H9 (cell line): ENCODE data around the gene CORIN. TPM values are rescaled to one million over a fixed set of nuclear protein-coding genes. Genes with fewer than 3 reads are reported as not detected.

Experiments used
- DNase-seq: peaks from one replicate; pipeline ENCODE4 v3.0.0-alpha.2; 2017
- H2AFZ ChIP-seq: one replicate; pipeline ENCODE4 v1.6.1; 2013; ENCODE audit warnings: mild to moderate bottlenecking, low read length, control low read depth, moderate library complexity
- H2AK5ac ChIP-seq: 2 replicates; pipeline ENCODE4 v1.6.1; 2013; ENCODE audit warnings: low read length, control low read depth, mixed read lengths; ENCODE audit not compliant: insufficient read length
- H2BK120ac ChIP-seq: one replicate; pipeline ENCODE4 v1.6.1; 2013; ENCODE audit warnings: low read depth, mild to moderate bottlenecking, low read length, control low read depth, inconsistent platforms; ENCODE audit not compliant: poor library complexity, severe bottlenecking
- H2BK12ac ChIP-seq: 2 replicates; pipeline ENCODE4 v1.6.1; 2013; ENCODE audit warnings: low read length, control low read depth, mixed read lengths, low read depth; ENCODE audit not compliant: insufficient read length
- H2BK15ac ChIP-seq: 2 replicates; pipeline ENCODE4 v1.6.1; 2013; ENCODE audit warnings: low read depth, low read length, control low read depth
- H2BK20ac ChIP-seq: one replicate; pipeline ENCODE4 v1.6.1; 2013; ENCODE audit warnings: low read depth, mild to moderate bottlenecking, low read length, control low read depth, inconsistent platforms; ENCODE audit not compliant: poor library complexity, severe bottlenecking
- H2BK5ac ChIP-seq: 2 replicates; pipeline ENCODE4 v1.6.1; 2013; ENCODE audit warnings: low read length, control low read depth, mixed read lengths; ENCODE audit not compliant: insufficient read length
- H3K14ac ChIP-seq: 2 replicates; pipeline ENCODE4 v1.6.1; 2013; ENCODE audit warnings: low read length, control low read depth; ENCODE audit not compliant: insufficient read depth
- H3K18ac ChIP-seq: 2 replicates; pipeline ENCODE4 v1.6.1; 2013; ENCODE audit warnings: low read depth, mild to moderate bottlenecking, mixed read lengths, low read length, control low read depth; ENCODE audit not compliant: insufficient read length
- H3K23ac ChIP-seq: 2 replicates; pipeline ENCODE4 v1.6.1; 2013; ENCODE audit warnings: low read length, control low read depth, mixed read lengths, low read depth; ENCODE audit not compliant: insufficient read length
- H3K23me2 ChIP-seq: 2 replicates; pipeline ENCODE4 v1.6.1; 2013; ENCODE audit warnings: low read depth, mild to moderate bottlenecking, mixed read lengths, low read length, control low read depth; ENCODE audit not compliant: insufficient read length, poor library complexity, severe bottlenecking
- H3K27ac ChIP-seq: 2 replicates; pipeline ENCODE4 v1.5.1; 2013; ENCODE audit warnings: low read length, control low read depth, mixed read lengths, low read depth; ENCODE audit not compliant: insufficient read length
- H3K27me3 ChIP-seq: 2 replicates; pipeline ENCODE4 v1.6.1; 2013; ENCODE audit warnings: low read length, control low read depth, inconsistent platforms; ENCODE audit not compliant: insufficient read depth
- H3K4ac ChIP-seq: 2 replicates; pipeline ENCODE4 v1.6.1; 2013; ENCODE audit warnings: low read depth, mild to moderate bottlenecking, control low read depth, inconsistent platforms, low read length, moderate library complexity
- H3K4me1 ChIP-seq: 2 replicates; pipeline ENCODE4 v1.6.1; 2013; ENCODE audit warnings: low read length, control low read depth, inconsistent platforms; ENCODE audit not compliant: insufficient read depth
- H3K4me2 ChIP-seq: 2 replicates; pipeline ENCODE4 v1.6.1; 2013; ENCODE audit warnings: low read length, control low read depth, mixed read lengths; ENCODE audit not compliant: insufficient read length, insufficient read depth
- H3K56ac ChIP-seq: 2 replicates; pipeline ENCODE4 v1.6.1; 2013; ENCODE audit warnings: low read depth, mild to moderate bottlenecking, mixed read lengths, low read length, control low read depth; ENCODE audit not compliant: insufficient read length
- H3K79me1 ChIP-seq: 2 replicates; pipeline ENCODE4 v1.6.1; 2013; ENCODE audit warnings: low read depth, mild to moderate bottlenecking, moderate library complexity, low read length, control low read depth, inconsistent platforms; ENCODE audit not compliant: insufficient read depth, poor library complexity, severe bottlenecking
- H3K79me2 ChIP-seq: 2 replicates; pipeline ENCODE4 v1.6.1; 2013; ENCODE audit warnings: low read length, control low read depth, inconsistent platforms; ENCODE audit not compliant: insufficient read depth
- H3K9ac ChIP-seq: 2 replicates; pipeline ENCODE4 v1.6.1; 2013; ENCODE audit warnings: low read length, control low read depth, mixed read lengths; ENCODE audit not compliant: insufficient read length; ENCODE audit errors: extremely low read depth
- H3K9me3 ChIP-seq: one replicate; pipeline ENCODE4 v1.6.1; 2013; ENCODE audit warnings: low read depth, low read length, inconsistent platforms; ENCODE audit not compliant: control insufficient read depth
- H3T11ph ChIP-seq: one replicate; pipeline ENCODE4 v1.6.1; 2013; ENCODE audit warnings: mild to moderate bottlenecking, low read length, control low read depth, inconsistent platforms
- H4K20me1 ChIP-seq: one replicate; pipeline ENCODE4 v1.6.1; 2013; ENCODE audit not compliant: control insufficient read depth, insufficient read length, insufficient read depth
- H4K5ac ChIP-seq: 2 replicates; pipeline ENCODE4 v1.6.1; 2013; ENCODE audit warnings: low read depth, mild to moderate bottlenecking, mixed read lengths, low read length, control low read depth; ENCODE audit not compliant: insufficient read length
- H4K8ac ChIP-seq: replicated peaks from 2 replicates; pipeline ENCODE4 v1.6.1; 2013; ENCODE audit warnings: low read length, control low read depth, mixed read lengths, low read depth; ENCODE audit not compliant: insufficient read length
- H4K91ac ChIP-seq: 2 replicates; pipeline ENCODE4 v1.6.1; 2013; ENCODE audit warnings: low read depth, mild to moderate bottlenecking, moderate library complexity, mixed read lengths, low read length, control low read depth; ENCODE audit not compliant: insufficient read length
- H3K27ac Mint-ChIP-seq, 3 experiments: 2 replicates in 2 of 3; 3 replicates in 1 of 3; pipeline ENCODE4 v1.8.0; 2020 to 2021; ENCODE audit warnings: mixed read lengths in 3 of 3, mild to moderate bottlenecking in 1 of 3, moderate library complexity in 1 of 3
- H3K27me3 Mint-ChIP-seq: 2 replicates; pipeline ENCODE4 v1.8.0; 2021; ENCODE audit warnings: low read depth, mild to moderate bottlenecking, moderate library complexity, mixed read lengths
- H3K36me3 Mint-ChIP-seq, 3 experiments: 2 replicates in 2 of 3; 3 replicates in 1 of 3; pipeline ENCODE4 v1.8.0; 2020 to 2021; ENCODE audit warnings: low read depth in 3 of 3, mixed read lengths in 3 of 3; ENCODE audit not compliant: insufficient read depth in 1 of 3
- H3K4me1 Mint-ChIP-seq, 2 experiments: 2 replicates each; pipeline ENCODE4 v1.8.0; 2020; ENCODE audit warnings: mixed read lengths in 2 of 2
- H3K4me3 Mint-ChIP-seq, 2 experiments: 2 replicates in 1 of 2; 3 replicates in 1 of 2; pipeline ENCODE4 v1.8.0; 2020 to 2021; ENCODE audit warnings: mild to moderate bottlenecking in 2 of 2, mixed read lengths in 2 of 2, moderate library complexity in 1 of 2
- H3K9me3 Mint-ChIP-seq, 2 experiments: 2 replicates in 1 of 2; 3 replicates in 1 of 2; pipeline ENCODE4 v1.8.0; 2020; ENCODE audit warnings: mild to moderate bottlenecking in 2 of 2, mixed read lengths in 2 of 2, moderate library complexity in 1 of 2
- WGBS: extraction: QIAGEN DNeasy Blood & Tissue Kit; methylation state at CpG from one replicate; pipeline ENCODE4 v1.1.7; 2013; ENCODE audit warnings: missing lambda C conversion rate, low lambda C conversion rate, mixed read lengths; ENCODE audit not compliant: insufficient read length; ENCODE audit errors: extremely low coverage; 5-methylcytosine and 5-hydroxymethylcytosine counted together
- total RNA-seq: library from RNA; stranded (reverse); gene quantifications from 2 replicates; pipeline ENCODE4 v1.2.1, GENCODE V29; 2021
- TF ChIP-seq, protein P1 (sequence below): fragments of 200-600 bp; sonication (generic); conservative IDR thresholded peaks from 3 replicates; pipeline ENCODE4 v1.8.0; 2021; ENCODE audit warnings: antibody characterized with exemption, mild to moderate bottlenecking

The CORIN gene
- total RNA-seq, 1 experiment from 2014 or later, result 0.39 TPM

DNA sequence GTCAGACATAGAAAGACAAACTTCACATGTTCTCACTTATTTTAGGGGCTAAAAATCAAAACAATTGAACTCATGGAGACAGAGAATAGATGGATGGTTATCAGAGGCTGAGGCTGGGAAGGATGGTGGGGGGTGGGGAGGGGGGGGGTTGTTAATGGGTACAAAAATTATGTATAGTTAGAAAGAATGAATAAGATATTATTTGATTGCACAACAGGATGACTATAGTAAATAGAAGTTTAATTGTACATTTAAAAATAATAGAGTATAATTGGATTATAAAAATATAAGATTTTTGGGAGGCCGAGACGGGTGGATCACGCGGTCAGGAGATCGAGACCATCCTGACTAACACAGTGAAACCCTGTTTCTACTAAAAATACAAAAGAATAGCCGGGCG lies 33.3 kb downstream of the CORIN start:
- Histone ChIP-seq H4K91ac (no peak overlapping the region), H3K27me3 (no peaks in the 10 kb centered on the region), H2AFZ (no peak overlapping the region), H3K4ac (no peak overlapping the region), H2BK120ac (no peak overlapping the region), H3K79me2 (no peaks in the 10 kb centered on the region), H3K23ac (no peak overlapping the region), H3K9me3 (no peaks in the 10 kb centered on the region), H3K4me2 (no peak overlapping the region), H3K27ac (no peak overlapping the region), H2BK15ac (no peak overlapping the region), H3K4me1 (no peaks in the 10 kb centered on the region), H4K5ac (no peak overlapping the region), H3K18ac (no peak overlapping the region), H3K23me2 (no peaks in the 10 kb centered on the region), H3K14ac (no peak overlapping the region), H2BK5ac (no peak overlapping the region), H3K56ac (no peak overlapping the region), H4K20me1 (no peaks in the 10 kb centered on the region), H3K79me1 (no peaks in the 10 kb centered on the region), H2AK5ac (no peak overlapping the region), H2BK20ac (no peak overlapping the region), H2BK12ac (no peak overlapping the region), H3K9ac (no peak overlapping the region), H4K8ac (no peak overlapping the region), H3T11ph (no peak overlapping the region)
- no peak overlapping the region for H3K4me3 Mint-ChIP-seq
- no peaks in the 10 kb centered on the region for H3K36me3 Mint-ChIP-seq
- no peak for DNase-seq
- TF ChIP-seq, protein P1, sequence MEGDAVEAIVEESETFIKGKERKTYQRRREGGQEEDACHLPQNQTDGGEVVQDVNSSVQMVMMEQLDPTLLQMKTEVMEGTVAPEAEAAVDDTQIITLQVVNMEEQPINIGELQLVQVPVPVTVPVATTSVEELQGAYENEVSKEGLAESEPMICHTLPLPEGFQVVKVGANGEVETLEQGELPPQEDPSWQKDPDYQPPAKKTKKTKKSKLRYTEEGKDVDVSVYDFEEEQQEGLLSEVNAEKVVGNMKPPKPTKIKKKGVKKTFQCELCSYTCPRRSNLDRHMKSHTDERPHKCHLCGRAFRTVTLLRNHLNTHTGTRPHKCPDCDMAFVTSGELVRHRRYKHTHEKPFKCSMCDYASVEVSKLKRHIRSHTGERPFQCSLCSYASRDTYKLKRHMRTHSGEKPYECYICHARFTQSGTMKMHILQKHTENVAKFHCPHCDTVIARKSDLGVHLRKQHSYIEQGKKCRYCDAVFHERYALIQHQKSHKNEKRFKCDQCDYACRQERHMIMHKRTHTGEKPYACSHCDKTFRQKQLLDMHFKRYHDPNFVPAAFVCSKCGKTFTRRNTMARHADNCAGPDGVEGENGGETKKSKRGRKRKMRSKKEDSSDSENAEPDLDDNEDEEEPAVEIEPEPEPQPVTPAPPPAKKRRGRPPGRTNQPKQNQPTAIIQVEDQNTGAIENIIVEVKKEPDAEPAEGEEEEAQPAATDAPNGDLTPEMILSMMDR, result no peak
- H3K4me1 Mint-ChIP-seq, result no peaks in the 10 kb centered on the region
- no peak overlapping the region for H3K27ac Mint-ChIP-seq
- H3K27me3 Mint-ChIP-seq, result no peaks in the 10 kb centered on the region
- H3K9me3 Mint-ChIP-seq, result peaks cover 0 to 7% of the 10 kb centered on the region in 2 experiments; a peak in 2 of 5 replicates
- no CpG with 5 or more reads among the region's 7 CpGs for WGBS
